IMR-90 (cell line): ENCODE measurements around the gene ITPR3.

ENCODE experiments used
- MXI1 ChIP-seq: IDR thresholded peaks from 2 replicates; pipeline ENCODE4 v1.6.1; 2012; ENCODE audit warnings: low read depth, mild to moderate bottlenecking, low read length, moderate library complexity, borderline replicate concordance
- POLR2A ChIP-seq: IDR thresholded peaks from 2 replicates; pipeline ENCODE4 v1.6.1; 2012; ENCODE audit warnings: mild to moderate bottlenecking, low read depth, low read length
- RAD21 ChIP-seq: IDR thresholded peaks from 2 replicates; pipeline ENCODE4 v1.6.1; 2012; ENCODE audit warnings: low read length, improper control_type of control experiment
- RCOR1 ChIP-seq: IDR thresholded peaks from 2 replicates; pipeline ENCODE4 v1.6.1; 2012; ENCODE audit warnings: mild to moderate bottlenecking, low read length, improper control_type of control experiment; ENCODE audit not compliant: insufficient replicate concordance
- TF ChIP-seq, protein P1 (sequence below): conservative IDR thresholded peaks from 2 replicates; pipeline ENCODE4 v1.5.1; 2012; ENCODE audit warnings: mild to moderate bottlenecking, low read depth, low read length, improper control_type of control experiment
- TF ChIP-seq, protein P2 (sequence below): fragments of 150-350 bp; IDR thresholded peaks from 2 replicates; pipeline ENCODE4 v1.6.1; 2017; ENCODE audit warnings: mild to moderate bottlenecking, antibody characterized with exemption, low read length, low read depth

DNA sequence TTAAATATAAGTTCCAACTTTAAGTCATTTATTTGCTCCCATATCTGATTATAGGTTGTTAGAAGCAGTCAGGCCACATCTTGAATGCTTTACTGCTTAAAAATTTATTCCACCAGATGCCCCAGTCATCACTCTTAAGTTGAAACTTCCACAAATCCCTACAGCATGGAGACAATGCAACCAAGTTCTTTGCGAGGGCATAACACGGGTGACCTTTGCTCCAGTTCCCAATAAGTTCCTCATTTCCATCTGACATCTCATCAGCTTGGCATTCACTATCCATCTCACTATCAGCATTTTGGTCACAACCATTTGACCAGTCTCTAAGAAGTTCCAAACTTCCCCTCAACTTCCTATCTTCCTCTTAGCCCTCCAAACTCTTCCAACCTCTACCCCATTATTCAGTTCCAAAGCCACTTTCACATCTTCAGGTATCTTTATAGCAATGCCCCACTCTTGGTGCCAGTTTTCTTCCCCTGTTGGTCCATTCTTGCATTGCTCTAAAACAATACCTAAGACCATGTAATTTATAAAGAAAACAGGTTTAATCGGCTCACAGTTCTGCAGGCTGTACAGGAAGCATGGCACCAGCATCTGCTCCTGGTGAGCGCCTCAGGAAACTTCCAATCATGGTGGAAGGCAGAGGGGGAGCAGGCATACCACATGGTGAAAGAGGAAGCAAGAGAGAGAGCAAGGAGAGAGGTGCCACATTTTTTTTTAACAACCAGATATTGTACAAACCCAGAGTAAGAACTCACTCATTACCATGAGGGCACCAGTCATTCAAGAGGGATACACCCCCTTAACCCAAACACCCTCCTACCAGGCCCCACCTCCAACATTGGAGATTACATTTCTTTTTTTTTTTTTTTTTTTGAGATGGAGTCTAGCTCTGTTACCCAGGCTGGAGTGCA, 15.9 kb upstream of the ITPR3 start:
- TF ChIP-seq, protein P1, sequence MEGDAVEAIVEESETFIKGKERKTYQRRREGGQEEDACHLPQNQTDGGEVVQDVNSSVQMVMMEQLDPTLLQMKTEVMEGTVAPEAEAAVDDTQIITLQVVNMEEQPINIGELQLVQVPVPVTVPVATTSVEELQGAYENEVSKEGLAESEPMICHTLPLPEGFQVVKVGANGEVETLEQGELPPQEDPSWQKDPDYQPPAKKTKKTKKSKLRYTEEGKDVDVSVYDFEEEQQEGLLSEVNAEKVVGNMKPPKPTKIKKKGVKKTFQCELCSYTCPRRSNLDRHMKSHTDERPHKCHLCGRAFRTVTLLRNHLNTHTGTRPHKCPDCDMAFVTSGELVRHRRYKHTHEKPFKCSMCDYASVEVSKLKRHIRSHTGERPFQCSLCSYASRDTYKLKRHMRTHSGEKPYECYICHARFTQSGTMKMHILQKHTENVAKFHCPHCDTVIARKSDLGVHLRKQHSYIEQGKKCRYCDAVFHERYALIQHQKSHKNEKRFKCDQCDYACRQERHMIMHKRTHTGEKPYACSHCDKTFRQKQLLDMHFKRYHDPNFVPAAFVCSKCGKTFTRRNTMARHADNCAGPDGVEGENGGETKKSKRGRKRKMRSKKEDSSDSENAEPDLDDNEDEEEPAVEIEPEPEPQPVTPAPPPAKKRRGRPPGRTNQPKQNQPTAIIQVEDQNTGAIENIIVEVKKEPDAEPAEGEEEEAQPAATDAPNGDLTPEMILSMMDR: no peak
- TF ChIP-seq POLR2A (no peak), RCOR1 (no peak), RAD21 (no peak), MXI1 (no peak)
- TF ChIP-seq, protein P2, sequence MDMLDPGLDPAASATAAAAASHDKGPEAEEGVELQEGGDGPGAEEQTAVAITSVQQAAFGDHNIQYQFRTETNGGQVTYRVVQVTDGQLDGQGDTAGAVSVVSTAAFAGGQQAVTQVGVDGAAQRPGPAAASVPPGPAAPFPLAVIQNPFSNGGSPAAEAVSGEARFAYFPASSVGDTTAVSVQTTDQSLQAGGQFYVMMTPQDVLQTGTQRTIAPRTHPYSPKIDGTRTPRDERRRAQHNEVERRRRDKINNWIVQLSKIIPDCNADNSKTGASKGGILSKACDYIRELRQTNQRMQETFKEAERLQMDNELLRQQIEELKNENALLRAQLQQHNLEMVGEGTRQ: no peak
